Mammary epithelial cell (primary cell): Measurements from ENCODE around the gene UNC13D.
"Not testable (repeated sequence)": the region's sequence is repeated elsewhere in the genome, so short reads cannot be mapped to it uniquely, and the experiment has no call there.

Experiments used
- CTCF ChIP-seq, 2 donors: IDR thresholded peaks in 1 of 2; conservative IDR thresholded peaks in 1 of 2; 2 replicates each; pipeline ENCODE4 v1.5.1; 2011 to 2012; ENCODE audit warnings: inconsistent platforms in 2 of 2, low read length in 2 of 2, mild to moderate bottlenecking in 2 of 2, control low read depth in 1 of 2, low read depth in 1 of 2; ENCODE audit not compliant: insufficient read depth in 1 of 2; ENCODE audit errors: extremely low read depth in 1 of 2
- EZH2 ChIP-seq: IDR thresholded peaks from 2 replicates; pipeline ENCODE4 v1.6.1; 2012; ENCODE audit warnings: low read length, inconsistent platforms, borderline replicate concordance

DNA sequence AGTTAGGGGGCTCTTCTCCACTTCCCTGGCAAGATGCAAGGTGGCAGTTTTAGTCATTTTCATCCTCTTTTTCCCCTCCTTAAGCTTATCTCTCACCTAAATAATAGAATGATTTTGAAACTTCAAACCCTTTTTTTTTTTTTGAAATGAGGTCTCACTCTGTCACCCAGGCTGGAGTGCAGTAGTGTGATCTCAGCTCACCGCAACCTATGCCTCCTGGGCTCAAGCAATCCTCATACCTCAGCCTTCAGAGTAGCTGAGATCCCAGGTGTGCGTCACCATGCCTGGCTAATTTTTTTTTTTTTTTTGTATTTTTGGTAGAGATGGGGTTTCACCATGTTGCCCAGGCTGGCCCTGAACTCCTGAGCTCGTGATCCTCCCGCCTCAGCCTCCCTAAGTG is 20.7 kb upstream of the UNC13D start:
- not testable (repeated sequence) for TF ChIP-seq CTCF (conservative IDR thresholded peaks at IDR 0.05 in 1 of 2, IDR thresholded peaks at IDR 0.05 in 1 of 2; ENCODE audit: extremely low read depth in 1 of 2, insufficient read depth in 1 of 2, low read depth in 1 of 2, low read length in 2 of 2); EZH2
